ENCODE results near the gene KSR2.
"Not testable (repeated sequence)": the region's sequence is repeated elsewhere in the genome, so short reads cannot be mapped to it uniquely, and the experiment has no call there.

Gene KSR2

DNA sequence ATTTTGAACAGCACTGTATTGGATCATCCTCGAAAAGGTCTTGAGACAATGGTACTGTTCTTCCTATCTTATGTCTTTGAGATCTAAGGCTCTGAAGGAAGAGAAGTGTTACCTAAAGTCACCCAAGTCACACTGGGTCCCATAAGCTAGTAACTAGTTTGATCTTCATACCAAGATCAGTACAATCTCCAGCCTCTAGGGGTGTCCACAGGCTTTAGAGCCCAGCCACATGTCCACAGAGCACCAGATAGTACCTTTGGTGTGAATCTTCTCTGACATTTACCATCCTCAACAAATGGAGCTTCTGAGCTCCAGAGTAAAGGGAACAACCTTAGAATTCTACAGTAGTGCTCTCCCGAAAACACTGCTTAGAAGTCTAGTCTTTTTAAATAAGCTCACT lies 78.7 kb downstream of the KSR2 start:
- peak in 1 of 2 experiments; percentile 3 for DNase-seq

GRCh38 chr12:117889098-117889497 lies 79.7 kb downstream of the KSR2 start:
- DNase-seq = no peak

DNA sequence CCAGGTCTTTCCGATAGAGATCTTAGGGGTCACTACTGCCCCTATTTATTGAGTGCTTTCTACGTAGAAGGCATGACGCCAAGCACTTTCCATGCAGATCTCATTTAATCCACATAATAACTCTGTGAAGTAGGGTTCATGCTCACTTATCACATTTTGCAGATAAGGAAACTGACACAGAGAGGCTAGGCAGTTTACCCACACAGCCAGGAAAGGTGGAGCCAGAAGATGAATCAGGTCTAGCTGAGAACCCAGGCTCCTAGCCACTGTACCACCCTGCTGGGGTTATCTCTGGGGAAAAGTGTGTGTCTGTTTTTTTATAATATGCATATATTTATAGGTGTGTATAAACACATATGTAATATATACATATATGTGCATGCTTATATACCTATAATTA lies 83.6 kb downstream of the KSR2 start:
- no peak for DNase-seq

DNA sequence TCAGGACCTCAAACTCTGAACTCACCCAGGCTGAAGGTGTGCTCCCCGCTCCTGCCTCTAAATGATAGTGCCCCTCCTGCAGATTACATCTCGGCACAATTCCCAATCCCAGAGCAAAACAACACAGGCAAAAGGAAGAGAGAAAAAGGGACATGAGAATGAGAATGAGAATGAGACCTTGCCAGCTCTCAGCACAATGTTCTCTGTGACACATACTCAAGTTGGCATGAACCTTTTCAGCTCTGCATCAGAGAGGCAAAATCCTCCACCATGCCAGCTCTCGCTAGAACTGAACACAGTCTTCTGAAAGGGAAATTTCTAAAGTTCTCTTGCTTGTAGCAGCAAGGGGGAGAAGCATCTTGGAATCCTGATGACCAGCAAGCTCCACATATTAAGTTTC lies 84.6 kb downstream of the KSR2 start:
- no peak for DNase-seq

DNA sequence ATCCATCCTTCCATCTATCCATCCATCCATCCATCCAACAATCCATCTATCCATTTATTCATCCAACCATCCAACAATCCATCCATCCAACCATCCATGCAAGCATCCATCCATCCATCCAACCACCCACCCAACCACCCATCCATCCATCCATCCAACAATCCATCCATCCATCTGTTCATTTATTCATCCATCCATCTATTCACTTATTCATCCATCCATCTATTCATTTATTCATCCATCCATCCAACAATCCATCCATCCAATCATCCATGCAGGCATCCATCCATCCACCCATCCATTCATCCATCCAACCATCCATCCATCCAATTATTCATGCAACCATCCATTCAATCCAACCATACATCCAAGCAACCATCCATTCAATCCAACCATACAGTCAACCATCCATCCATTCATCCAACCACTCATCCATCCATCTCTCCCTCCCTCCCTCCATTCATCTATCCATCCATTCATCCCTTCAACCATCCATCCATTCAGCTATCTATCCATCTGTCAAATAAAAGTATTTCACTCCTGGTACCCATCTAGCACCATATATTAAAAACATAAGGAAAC lies 86.1 kb downstream of the KSR2 start:
- DNase-seq = no peak

DNA sequence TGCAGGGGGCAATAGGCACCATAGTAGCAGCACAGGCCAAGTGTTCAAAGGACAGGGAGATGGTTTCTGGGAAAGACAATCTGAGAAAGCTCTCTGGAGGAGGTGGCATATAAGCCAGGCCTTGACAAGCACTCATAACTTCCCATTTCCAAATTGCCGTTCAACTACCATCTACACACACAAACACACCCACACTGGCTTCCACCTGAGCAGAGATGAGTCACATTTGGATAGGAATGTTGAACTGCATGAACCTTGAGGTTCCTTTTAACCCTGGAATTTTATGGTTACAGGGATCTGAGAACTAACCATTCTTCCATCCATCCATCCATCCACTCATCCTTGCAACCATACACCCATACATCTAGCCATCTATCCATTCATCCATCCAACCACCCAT lies 86.6 kb downstream of the KSR2 start:
- DNase-seq = no peak

DNA sequence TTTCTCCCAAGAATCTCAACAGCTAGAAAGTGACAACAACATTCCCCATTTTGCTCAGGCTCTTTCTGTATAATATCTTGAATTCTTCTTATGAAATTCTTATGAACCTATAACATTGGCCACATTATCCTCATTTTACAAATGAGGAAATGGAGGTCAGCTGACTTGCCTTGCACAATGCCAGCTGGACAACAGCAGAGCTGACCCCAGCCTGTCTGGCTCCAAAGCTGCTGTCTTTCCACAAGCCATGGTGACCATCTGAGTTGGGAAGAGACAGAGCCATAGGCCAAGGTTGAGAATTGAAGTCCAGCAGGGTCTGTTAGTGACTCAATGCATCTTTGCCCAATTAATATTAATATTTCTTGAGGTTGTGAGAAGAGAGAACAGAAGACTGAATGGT lies 87.3 kb downstream of the KSR2 start:
- no peak for DNase-seq

DNA sequence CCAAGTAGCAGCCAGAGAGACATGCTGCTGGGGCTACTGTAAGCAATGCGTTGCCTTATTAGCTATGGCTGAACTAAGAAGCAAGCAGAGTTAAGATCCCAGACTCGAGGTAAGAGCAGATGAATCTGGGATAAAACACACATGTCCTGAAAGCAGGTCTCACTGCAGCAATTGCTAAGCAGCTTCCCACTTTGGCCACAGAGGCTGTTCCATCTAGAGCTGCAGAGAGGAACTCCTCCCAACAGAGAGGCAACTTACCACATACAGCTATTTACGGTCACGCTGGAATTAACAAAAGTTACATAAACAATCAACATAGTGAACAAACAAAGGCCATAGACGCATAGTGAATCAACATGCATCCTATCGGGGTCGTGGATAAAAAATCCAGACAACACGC lies 90.2 kb downstream of the KSR2 start:
- DNase-seq = no peak

- no peak for DNase-seq
Observed at GRCh38 chr12:117876436-117876816, 92.4 kb downstream of the KSR2 start.

- DNase-seq = no peak
Observed at GRCh38 chr12:117875744-117876435, 92.9 kb downstream of the KSR2 start.

- peak in 1 of 2 experiments; percentile 27 for DNase-seq
Observed at GRCh38 chr12:117874842-117875434, 93.9 kb downstream of the KSR2 start.

- not testable (repeated sequence) for DNase-seq
Observed at GRCh38 chr12:117874198-117874597, 94.6 kb downstream of the KSR2 start.

DNA sequence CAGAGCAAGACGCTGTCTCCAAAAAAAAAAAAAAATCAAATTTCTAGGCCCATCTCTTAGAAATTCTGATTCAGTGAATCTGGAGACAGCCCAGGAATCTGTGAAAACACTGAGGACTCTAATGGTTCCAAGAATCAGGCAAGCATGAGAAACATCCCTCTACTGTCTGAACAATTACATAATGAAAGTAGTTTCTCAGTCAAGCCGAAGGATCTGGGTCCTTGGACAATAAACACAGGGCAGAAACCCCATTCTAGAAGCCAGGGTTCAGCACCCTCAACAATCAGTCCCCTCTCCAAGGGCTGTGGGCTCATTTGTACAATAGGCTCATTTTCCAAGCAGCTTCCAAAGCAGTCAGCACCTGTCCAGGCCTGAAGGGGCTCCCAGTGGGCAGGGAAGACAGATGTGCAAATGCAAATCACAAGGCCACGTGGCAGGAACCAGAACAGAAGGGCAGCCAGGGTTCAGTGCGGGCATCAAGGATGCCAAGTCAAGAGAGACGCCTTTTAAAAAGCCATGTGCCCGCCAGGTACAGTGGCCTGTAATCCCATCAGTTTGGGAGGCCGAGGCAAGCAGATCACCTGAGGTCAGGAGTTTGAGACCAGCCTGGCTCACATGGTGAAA lies 96.1 kb downstream of the KSR2 start:
- no peak for DNase-seq

- no peak for DNase-seq
Observed at GRCh38 chr12:117869551-117869950, 99.2 kb downstream of the KSR2 start.

DNA sequence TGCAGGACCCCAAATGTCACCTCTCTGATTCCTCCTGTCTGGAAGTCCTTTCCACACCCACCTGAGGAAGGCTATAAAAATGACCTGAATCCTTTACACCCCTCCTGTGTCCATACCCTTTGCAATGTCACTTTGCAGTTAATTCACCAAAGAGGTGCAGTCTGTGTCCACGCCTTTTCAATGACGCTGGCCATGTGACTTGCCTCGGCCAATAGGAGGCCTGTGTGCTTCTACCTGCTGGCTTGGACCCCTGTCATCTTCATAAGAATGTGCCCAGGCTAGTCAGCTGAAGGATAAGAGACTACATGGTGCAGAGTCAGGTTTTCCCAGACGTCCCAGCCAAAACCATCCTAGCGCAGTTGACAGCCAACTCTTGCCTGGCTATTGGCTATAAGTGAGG lies 101.4 kb downstream of the KSR2 start:
- no peak for DNase-seq

- no peak for DNase-seq
Observed at GRCh38 chr12:117865505-117865904, 103.3 kb downstream of the KSR2 start.

DNA sequence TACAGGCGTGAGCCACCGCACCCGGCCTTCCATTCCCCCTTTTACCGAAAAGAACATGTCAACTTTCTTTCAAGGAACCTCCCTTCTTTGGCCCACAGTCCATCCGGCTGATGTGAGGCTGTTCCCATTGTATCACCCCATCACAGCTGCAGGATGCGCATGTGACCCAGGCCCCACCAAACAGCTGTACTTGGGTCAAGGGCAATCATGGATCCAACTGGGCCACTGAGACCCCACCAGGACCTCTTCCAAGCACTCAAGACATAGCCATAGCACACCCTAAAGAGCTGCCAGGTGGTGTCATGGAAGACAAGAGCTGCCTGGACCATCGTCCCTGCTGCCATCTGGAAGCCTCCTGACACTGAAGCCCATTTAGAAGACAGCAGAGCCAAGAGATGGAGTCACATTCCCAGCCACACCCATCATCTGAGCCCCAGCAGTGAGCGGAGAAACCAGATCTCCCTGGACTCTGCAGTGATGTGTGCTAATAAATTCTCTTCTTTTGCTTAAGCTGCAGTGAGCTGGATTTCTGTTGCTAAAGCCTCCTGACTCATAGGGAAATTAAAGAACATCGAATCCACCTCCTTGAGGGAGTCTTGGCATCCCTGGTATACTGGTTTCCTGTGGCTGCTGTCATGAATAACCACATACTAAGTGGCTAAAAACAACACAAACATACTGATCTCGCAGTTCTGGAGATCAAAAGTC lies 105.6 kb downstream of the KSR2 start:
- no peak for DNase-seq

GRCh38 chr12:117861691-117862090 lies 107.1 kb downstream of the KSR2 start:
- no peak for DNase-seq

- DNase-seq = not testable (repeated sequence)
Observed at GRCh38 chr12:117860787-117861290, 108.0 kb downstream of the KSR2 start.

DNA sequence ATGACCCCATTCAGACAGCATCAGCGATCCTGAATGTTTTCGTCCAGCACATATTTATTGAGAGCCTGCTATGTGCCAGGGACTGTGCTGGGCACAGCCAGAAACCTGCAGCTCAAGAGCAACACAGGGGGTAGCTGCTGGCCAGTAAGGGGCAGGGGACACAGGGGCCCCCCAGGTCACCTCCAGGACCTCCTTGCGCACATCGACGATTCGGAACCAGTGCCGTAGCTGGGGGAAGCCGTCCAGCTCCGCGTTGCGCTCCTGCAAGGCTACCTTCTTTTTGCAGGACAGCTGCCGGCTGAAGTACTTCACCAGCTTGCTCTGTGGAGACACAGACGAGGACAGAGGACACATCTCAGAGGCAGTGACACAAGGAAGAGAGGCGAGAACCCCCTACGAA lies 108.7 kb downstream of the KSR2 start:
- no peak for DNase-seq

- peak in 1 of 2 experiments; percentile 50 for DNase-seq
Observed at GRCh38 chr12:117857632-117858612, 110.9 kb downstream of the KSR2 start.

GRCh38 chr12:117857139-117857538 lies 111.7 kb downstream of the KSR2 start:
- not testable (repeated sequence) for DNase-seq

All from SW 1271 (cell line).